ENCODE measurements around the gene BPIFB2.

BPIFB2 gene

GRCh38 chr20:33027769-33028751 lies 20.6 kb downstream of the BPIFB2 start:
- Histone ChIP-seq H2AFZ (ENCODE audit: low read depth) (no peak overlapping the region), H3K4me3 (IDR thresholded peaks at IDR 0.05; ENCODE audit: insufficient read depth, low read depth, low read length) (no peak overlapping the region), H3K4me1 (ENCODE audit: low read depth, poor library complexity, severe bottlenecking) (no peaks in the 10 kb centered on the region), H3K79me2 (ENCODE audit: insufficient read depth, low read depth) (no peaks in the 10 kb centered on the region), H3K27ac (no peak overlapping the region), H3K4me2 (no peak overlapping the region), H3K36me3 (ENCODE audit: insufficient read depth) (no peaks in the 10 kb centered on the region), H4K20me1 (ENCODE audit: insufficient read depth) (no peaks in the 10 kb centered on the region), H3K27me3 (ENCODE audit: insufficient read depth, low read depth) (peaks cover 25% of the 10 kb centered on the region), H3K9ac (no peak overlapping the region)
- no peak for TF ChIP-seq CTCF (conservative IDR thresholded peaks at IDR 0.05; ENCODE audit: low read depth, low read length)

- H3K4me1 ChIP-seq (ENCODE audit: low read depth, poor library complexity, severe bottlenecking) = no peaks in the 10 kb centered on the region
- H2AFZ ChIP-seq (ENCODE audit: low read depth) = no peak overlapping the region
- no peaks in the 10 kb centered on the region for H3K79me2 ChIP-seq (ENCODE audit: insufficient read depth, low read depth)
- H3K4me2 ChIP-seq = no peak overlapping the region
- no peaks in the 10 kb centered on the region for H3K36me3 ChIP-seq (ENCODE audit: insufficient read depth)
- TF ChIP-seq CTCF (conservative IDR thresholded peaks at IDR 0.05; ENCODE audit: low read depth, low read length) = no peak
- H3K9ac ChIP-seq = no peak overlapping the region
- no peaks in the 10 kb centered on the region for H4K20me1 ChIP-seq (ENCODE audit: insufficient read depth)
- peaks cover 20% of the 10 kb centered on the region; the same call in 1 of the 2 replicates for H3K27me3 ChIP-seq (ENCODE audit: insufficient read depth, low read depth)
- H3K27ac ChIP-seq = no peak overlapping the region
- H3K4me3 ChIP-seq (IDR thresholded peaks at IDR 0.05; ENCODE audit: insufficient read depth, low read depth, low read length) = no peak overlapping the region
Observed at GRCh38 chr20:33028875-33029274, 21.4 kb downstream of the BPIFB2 start.

GRCh38 chr20:33030076-33030475 lies 22.6 kb downstream of the BPIFB2 start:
- Histone ChIP-seq H3K36me3 (ENCODE audit: insufficient read depth) (no peaks in the 10 kb centered on the region), H3K4me2 (no peak overlapping the region)

GRCh38 chr20:33030569-33030968 lies 23.1 kb downstream of the BPIFB2 start:
- no peaks in the 10 kb centered on the region for H3K36me3 ChIP-seq (ENCODE audit: insufficient read depth)
- H3K4me1 ChIP-seq (ENCODE audit: low read depth, poor library complexity, severe bottlenecking) = no peaks in the 10 kb centered on the region
- no peaks in the 10 kb centered on the region for H4K20me1 ChIP-seq (ENCODE audit: insufficient read depth)
- no peak overlapping the region for H3K4me2 ChIP-seq
- no peak for TF ChIP-seq CTCF (conservative IDR thresholded peaks at IDR 0.05; ENCODE audit: low read depth, low read length)
- H2AFZ ChIP-seq (ENCODE audit: low read depth) = no peak overlapping the region
- no peak overlapping the region for H3K27ac ChIP-seq
- peaks cover 20% of the 10 kb centered on the region; the same call in 1 of the 2 replicates for H3K27me3 ChIP-seq (ENCODE audit: insufficient read depth, low read depth)
- H3K79me2 ChIP-seq (ENCODE audit: insufficient read depth, low read depth) = no peaks in the 10 kb centered on the region
- no peak overlapping the region for H3K4me3 ChIP-seq (IDR thresholded peaks at IDR 0.05; ENCODE audit: insufficient read depth, low read depth, low read length)
- H3K9ac ChIP-seq = no peak overlapping the region

More at GRCh38 chr20:33030076-33030475, 22.6 kb downstream of the BPIFB2 start:
- H3K9ac ChIP-seq = no peak overlapping the region
- H3K4me3 ChIP-seq (IDR thresholded peaks at IDR 0.05; ENCODE audit: insufficient read depth, low read depth, low read length) = no peak overlapping the region
- H4K20me1 ChIP-seq (ENCODE audit: insufficient read depth) = no peaks in the 10 kb centered on the region
- H3K4me1 ChIP-seq (ENCODE audit: low read depth, poor library complexity, severe bottlenecking) = no peaks in the 10 kb centered on the region
- TF ChIP-seq CTCF (conservative IDR thresholded peaks at IDR 0.05; ENCODE audit: low read depth, low read length) = no peak
- no peak overlapping the region for H2AFZ ChIP-seq (ENCODE audit: low read depth)
- no peak overlapping the region for H3K27ac ChIP-seq
- peaks cover 20% of the 10 kb centered on the region; the same call in 1 of the 2 replicates for H3K27me3 ChIP-seq (ENCODE audit: insufficient read depth, low read depth)
- H3K79me2 ChIP-seq (ENCODE audit: insufficient read depth, low read depth) = no peaks in the 10 kb centered on the region

All from KMS-11 (cell line).